MV-4-11 (cell line): ENCODE results near the gene AHNAK.
A peak's percentile ranks its signal among the peaks of the same experiment; 100 is the strongest.
"Not testable (repeated sequence)": the region's sequence is repeated elsewhere in the genome, so short reads cannot be mapped to it uniquely, and the experiment has no call there.

Experiments used
- DNase-seq: peaks from one replicate; lab custom pipeline; 2025; lab: John Stamatoyannopoulos, UW

Gene AHNAK

GRCh38 chr11:62571493-62571892 is 24.9 kb upstream of the AHNAK start:
- not testable (repeated sequence) for DNase-seq

- DNase-seq, result peak; percentile 22
These were observed 24.3 kb upstream of the AHNAK start for GRCh38 chr11:62570903-62571302.

- no peak for DNase-seq
These were observed 23.0 kb upstream of the AHNAK start for GRCh38 chr11:62569611-62570010.

- no peak for DNase-seq
These were observed 20.5 kb upstream of the AHNAK start for GRCh38 chr11:62567018-62567633.

GRCh38 chr11:62566247-62566646 is 19.6 kb upstream of the AHNAK start:
- no peak for DNase-seq

- no peak for DNase-seq
These were observed 18.6 kb upstream of the AHNAK start for GRCh38 chr11:62565100-62565802.

GRCh38 chr11:62561677-62562230 is 15.1 kb upstream of the AHNAK start:
- not testable (repeated sequence) for DNase-seq

GRCh38 chr11:62560566-62561103 is 14.0 kb upstream of the AHNAK start:
- peak; percentile 85 for DNase-seq

- not testable (repeated sequence) for DNase-seq
These were observed 13.0 kb upstream of the AHNAK start for GRCh38 chr11:62559626-62560025.

GRCh38 chr11:62559204-62559603 is 12.6 kb upstream of the AHNAK start:
- no peak for DNase-seq

- no peak for DNase-seq
These were observed 12.1 kb upstream of the AHNAK start for GRCh38 chr11:62558669-62559068.

- peak; percentile 65 for DNase-seq
These were observed 10.4 kb upstream of the AHNAK start for GRCh38 chr11:62556875-62557631.

GRCh38 chr11:62556108-62556874 is 9.7 kb upstream of the AHNAK start:
- peak; percentile 99 for DNase-seq

- peak; percentile 98 for DNase-seq
These were observed 9.0 kb upstream of the AHNAK start for GRCh38 chr11:62555464-62556107.

- DNase-seq, result peak; percentile 11
These were observed 8.0 kb upstream of the AHNAK start for GRCh38 chr11:62554387-62555167.

- no peak for DNase-seq
These were observed 7.3 kb upstream of the AHNAK start for GRCh38 chr11:62553839-62554361.

GRCh38 chr11:62553080-62553838 is 6.7 kb upstream of the AHNAK start:
- peak; percentile 90 for DNase-seq

- peak; percentile 66 for DNase-seq
These were observed 6.0 kb upstream of the AHNAK start for GRCh38 chr11:62552485-62553079.

- DNase-seq, result not testable (repeated sequence)
These were observed 3.9 kb upstream of the AHNAK start for GRCh38 chr11:62550478-62550877.
